GM12864 (cell line): ENCODE data around the gene FKBP8.

Experiments
- DNase-seq: peaks from one replicate; pipeline ENCODE4 v3.0.0-alpha.2; 2011; ENCODE audit warnings: low read depth
- H3K4me3 ChIP-seq: 2 replicates; pipeline ENCODE4 v1.5.1; 2011; ENCODE audit warnings: mild to moderate bottlenecking, low read depth, low read length, control low read depth
- CTCF ChIP-seq: IDR thresholded peaks from 2 replicates; pipeline ENCODE4 v1.5.1; 2011; ENCODE audit warnings: low read depth, mild to moderate bottlenecking, moderate library complexity, low read length, control low read depth, inconsistent platforms; ENCODE audit errors: missing control alignments

Gene FKBP8

GRCh38 chr19:18500799-18501198, 42.6 kb downstream of the FKBP8 start:
- no peak for TF ChIP-seq CTCF
- DNase-seq: no peak
- H3K4me3 ChIP-seq: no peak overlapping the region

DNA sequence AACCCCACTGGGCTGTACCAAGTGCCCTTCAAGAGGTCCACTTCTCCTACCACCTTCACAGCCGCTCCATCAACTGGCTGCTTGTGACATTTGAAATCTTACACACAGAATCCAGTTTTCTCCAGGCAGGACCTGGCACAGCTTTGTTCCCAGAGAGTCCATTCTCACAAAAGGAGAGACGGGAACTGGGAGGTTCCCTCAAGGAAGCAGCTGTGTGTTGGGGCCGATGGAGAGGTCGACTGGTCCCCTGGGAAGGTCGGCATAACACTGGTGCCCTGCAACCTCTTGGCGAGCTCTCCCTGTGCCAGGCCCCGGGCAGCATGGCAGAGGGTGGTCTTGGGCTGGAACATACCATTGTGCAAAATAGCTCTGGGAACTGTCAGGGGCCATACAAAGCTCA, 43.0 kb downstream of the FKBP8 start:
- DNase-seq: no peak
- no peak for TF ChIP-seq CTCF
- H3K4me3 ChIP-seq: no peak overlapping the region

GRCh38 chr19:18499055-18499775, 44.2 kb downstream of the FKBP8 start:
- DNase-seq: no peak
- H3K4me3 ChIP-seq: no peak overlapping the region
- no peak for TF ChIP-seq CTCF

- TF ChIP-seq CTCF: no peak
- DNase-seq: no peak
- H3K4me3 ChIP-seq: no peak overlapping the region
These were observed 46.5 kb downstream of the FKBP8 start for GRCh38 chr19:18496980-18497256.

DNA sequence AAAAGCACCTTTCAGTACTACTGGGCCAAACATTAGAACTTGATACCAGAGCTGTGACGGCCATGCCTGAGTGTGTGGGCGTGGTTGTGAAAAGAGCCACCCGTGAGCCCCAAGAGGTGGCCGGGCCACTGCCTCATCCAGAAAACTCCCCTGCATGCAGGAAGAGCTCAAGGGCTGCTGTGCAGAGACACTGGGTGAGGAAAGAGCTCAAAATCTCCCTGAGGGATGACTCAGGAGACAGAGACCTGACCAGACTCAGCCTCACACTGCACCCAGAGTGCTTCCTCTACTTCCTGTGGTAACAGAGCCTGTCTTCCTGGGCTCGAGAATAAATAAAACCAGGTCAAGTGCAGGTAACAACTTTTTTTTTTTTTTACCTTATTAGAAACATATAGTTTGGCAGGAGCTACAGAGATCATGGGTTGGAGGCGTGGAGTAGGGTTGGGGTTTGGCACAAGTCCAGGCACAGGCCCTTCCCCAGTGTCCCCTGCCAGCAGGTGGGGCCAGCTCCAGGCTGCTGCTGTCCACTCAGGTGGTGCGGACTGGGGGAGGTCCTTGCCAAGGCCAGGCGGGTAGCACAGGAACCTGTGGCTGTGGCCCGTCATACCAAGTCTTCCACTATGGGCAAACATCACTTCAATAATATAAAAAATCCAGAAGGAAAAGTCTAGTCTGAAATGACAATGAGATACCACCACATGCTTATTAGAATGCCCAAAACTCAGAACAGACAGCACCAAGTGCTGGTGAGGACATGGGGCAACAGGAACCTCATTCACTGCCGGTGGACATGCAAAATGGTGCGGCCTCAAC, 47.0 kb downstream of the FKBP8 start:
- no peak for TF ChIP-seq CTCF
- H3K4me3 ChIP-seq: no peak overlapping the region
- DNase-seq: no peak

DNA sequence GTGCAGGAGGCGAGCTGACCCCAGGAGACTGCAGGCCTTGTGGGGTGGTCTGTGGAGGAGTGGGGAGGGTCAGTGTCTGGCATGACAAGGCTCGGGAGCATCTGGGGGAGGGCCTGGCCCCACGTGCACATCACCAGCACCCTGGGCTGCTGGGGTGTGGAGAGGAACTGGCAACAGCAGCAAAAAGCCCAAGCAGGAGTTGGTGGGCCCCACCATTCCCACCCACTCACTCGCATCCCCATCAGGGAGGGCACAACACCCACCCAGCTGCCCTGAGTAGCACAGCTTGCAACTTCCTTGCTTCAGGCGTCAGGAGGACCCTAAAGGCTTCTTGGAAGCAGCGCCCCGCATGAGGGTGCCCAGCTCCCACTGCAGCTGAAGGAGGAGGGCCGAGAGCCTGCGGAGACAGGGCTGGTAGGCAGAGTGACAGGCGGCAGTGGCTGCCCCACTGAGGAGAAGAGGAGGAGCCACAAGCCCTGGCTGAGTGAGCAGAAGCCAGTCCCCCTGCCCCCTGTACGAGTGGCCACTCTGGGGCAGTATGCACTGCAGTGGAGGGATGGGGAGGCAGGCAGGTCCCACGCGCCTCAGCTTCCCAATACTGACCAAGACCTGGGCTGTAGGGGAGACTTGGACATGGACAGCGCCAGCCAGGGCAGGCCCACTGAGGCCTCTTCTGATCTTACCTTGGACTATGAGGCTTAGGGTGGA, 48.0 kb downstream of the FKBP8 start:
- no peak for DNase-seq
- TF ChIP-seq CTCF: no peak
- H3K4me3 ChIP-seq: no peak overlapping the region
